K562 (cell line): ENCODE measurements around the gene SLC18A3. TPM values are rescaled to one million over a fixed set of nuclear protein-coding genes. Genes with fewer than 3 reads are reported as not detected.

Experiments
- ATAC-seq: fragments of 200-7000 bp; cut with Tn5 transposase; 3 replicates; pipeline ENCODE4 v1.9.1; 2020; ENCODE audit warnings: moderate library complexity
- BruUV-seq: library from RNA; stranded (reverse); fragments of 400-500 nt; replicated peaks from 2 replicates; lab custom pipeline; 2021; lab: Mats Ljungman, UMichigan
- CTCF ChIA-PET: fragments of 300-600 bp; formaldehyde crosslinking; extraction: SDS; loops from one replicate; lab custom pipeline; 2021; ENCODE audit warnings: low intra/inter-chr PET ratio; lab: Yijun Ruan, JAX
- POLR2A ChIA-PET: fragments of 300-600, 350-650 bp; sonication (Branson Sonifier 250); formaldehyde crosslinking; extraction: SDS; loops from one replicate; lab custom pipeline; 2021; ENCODE audit warnings: antibody characterized with exemption, inconsistent platforms; lab: Yijun Ruan, JAX
- DNase-seq, 4 experiments: peaks; one replicate each; pipeline versions ENCODE4 v3.0.0 to v3.0.0-alpha.2; 2011 to 2018; ENCODE audit warnings: low spot score in 3 of 4, mixed read lengths in 3 of 4; ENCODE audit errors: extremely low read depth in 1 of 4
- FAIRE-seq: peaks from 2 replicates; lab custom pipeline; 2011; peaks lifted over from hg19 to GRCh38; lab: Jason Lieb, UNC
- H2AFZ ChIP-seq: 2 replicates; pipeline ENCODE4 v1.6.0; 2011; ENCODE audit warnings: low read depth, low read length, control low read depth, inconsistent platforms
- H3K27ac ChIP-seq: fragments of 200-600 bp; 3 replicates; pipeline ENCODE4 v1.8.0; 2011; ENCODE audit warnings: low read depth, mild to moderate bottlenecking, control low read depth, inconsistent platforms, low read length, moderate library complexity, mixed read lengths; ENCODE audit errors: extremely low read depth
- H3K27me3 ChIP-seq, 2 experiments: fragments of 300-600 bp in 1 of 2; 2 replicates in 1 of 2; 3 replicates in 1 of 2; pipeline versions ENCODE4 v1.6.0 to v1.8.0; 2011; ENCODE audit warnings: inconsistent platforms in 2 of 2, low read length in 2 of 2, mild to moderate bottlenecking in 1 of 2, mixed read lengths in 1 of 2, moderate library complexity in 1 of 2; ENCODE audit not compliant: control insufficient read depth in 2 of 2, insufficient read depth in 2 of 2
- H3K36me3 ChIP-seq: fragments of 300-600 bp; 3 replicates; pipeline ENCODE4 v1.8.0; 2011; ENCODE audit warnings: mild to moderate bottlenecking, low read length, inconsistent platforms; ENCODE audit not compliant: control insufficient read depth, insufficient read depth
- H3K4me1 ChIP-seq, 2 experiments: fragments of 200-600 bp in 1 of 2; replicated peaks in 1 of 2; 2 replicates in 1 of 2; 3 replicates in 1 of 2; pipeline versions ENCODE4 v1.5.1 to v1.8.0; 2011; ENCODE audit warnings: inconsistent platforms in 2 of 2, low read length in 2 of 2, mild to moderate bottlenecking in 1 of 2, mixed read lengths in 1 of 2, moderate library complexity in 1 of 2; ENCODE audit not compliant: control insufficient read depth in 2 of 2, insufficient read depth in 2 of 2
- H3K4me2 ChIP-seq: 2 replicates; pipeline ENCODE4 v1.6.1; 2011; ENCODE audit warnings: low read length, control low read depth, inconsistent platforms, mixed read lengths; ENCODE audit not compliant: insufficient read depth
- H3K4me3 ChIP-seq: fragments of 200-600 bp; sonication (generic), shearing (Covaris generic); 2 replicates; pipeline ENCODE4 v1.5.1; 2016; ENCODE audit warnings: control low read depth, inconsistent platforms
- H3K79me2 ChIP-seq: fragments of 200-600 bp; 3 replicates; pipeline ENCODE4 v1.8.0; 2011; ENCODE audit warnings: low read length, inconsistent platforms; ENCODE audit not compliant: control insufficient read depth, insufficient read depth
- H3K9ac ChIP-seq, 2 experiments: 2 replicates each; pipeline versions ENCODE4 v1.6.0 to v1.6.1; 2011; ENCODE audit warnings: low read depth in 2 of 2, low read length in 2 of 2, control low read depth in 1 of 2, inconsistent platforms in 1 of 2, mild to moderate bottlenecking in 1 of 2, mixed read lengths in 1 of 2; ENCODE audit not compliant: insufficient read depth in 1 of 2
- H3K9me1 ChIP-seq: one replicate; pipeline ENCODE4 v1.6.0; 2011; ENCODE audit warnings: inconsistent platforms, mild to moderate bottlenecking, low read length, moderate library complexity; ENCODE audit not compliant: control insufficient read depth, insufficient read depth
- H3K9me3 ChIP-seq: replicated peaks from 2 replicates; pipeline ENCODE4 v1.5.1; 2011; ENCODE audit warnings: low read depth, low read length, inconsistent platforms; ENCODE audit not compliant: control insufficient read depth, insufficient read depth
- H4K20me1 ChIP-seq: replicated peaks from 2 replicates; pipeline ENCODE4 v1.6.1; 2011; ENCODE audit warnings: low read length, inconsistent platforms, mixed read lengths; ENCODE audit not compliant: control insufficient read depth, insufficient read depth
- ATF4 ChIP-seq: fragments of 450-650 bp; formaldehyde crosslinking; IDR thresholded peaks from 2 replicates; pipeline ENCODE4 v1.4.0; 2022; ENCODE audit warnings: mild to moderate bottlenecking, moderate library complexity
- HMGXB4 ChIP-seq: sonication (generic); formaldehyde crosslinking; IDR thresholded peaks from 2 replicates; pipeline ENCODE4 v1.8.1; 2023; ENCODE audit warnings: mild to moderate bottlenecking, missing genetic modification reagents
- PHTF2 ChIP-seq: fragments of 250-450 bp; sonication (Bioruptor Pico); IDR thresholded peaks from 2 replicates; pipeline ENCODE4 v1.5.0; 2021; ENCODE audit warnings: mild to moderate bottlenecking
- POLR2G ChIP-seq: fragments of 200-400 bp; formaldehyde crosslinking; IDR thresholded peaks from 2 replicates; pipeline ENCODE4 v1.6.1; 2017; ENCODE audit warnings: low read depth, mild to moderate bottlenecking, antibody characterized with exemption, low read length, moderate library complexity
- ZFPM2 ChIP-seq: fragments of 250-450 bp; sonication (Bioruptor Pico); IDR thresholded peaks from 2 replicates; pipeline ENCODE4 v1.5.1; 2022; ENCODE audit warnings: mild to moderate bottlenecking
- ZNF23 ChIP-seq: fragments of 250-450 bp; sonication (Bioruptor Pico); IDR thresholded peaks from 2 replicates; pipeline ENCODE4 v1.4.0; 2020; ENCODE audit warnings: mild to moderate bottlenecking
- ZNF766 ChIP-seq: fragments of 200-800 bp; sonication (Bioruptor generic); conservative IDR thresholded peaks from 2 replicates; pipeline ENCODE4 v1.6.1; 2016; ENCODE audit warnings: missing genetic modification characterization, missing compliant biosample characterization
- WGBS: fragments of 100-300 bp; shearing (Covaris generic); methylation state at CpG from one replicate; pipeline ENCODE4 v1.1.6; 2016; ENCODE audit warnings: low coverage, mixed read lengths; ENCODE audit not compliant: insufficient coverage; ENCODE audit errors: missing lambda C conversion rate; 5-methylcytosine and 5-hydroxymethylcytosine counted together
- in situ Hi-C: fragments of 300-500 bp; cut with MboI; formaldehyde crosslinking; loops from 4 replicates; pipeline ENCODE4 v1.15.0; 2018; ENCODE audit warnings: inconsistent platforms, mixed read lengths
- intact Hi-C: fragments of 100-400 bp; cut with micrococcal nuclease; formaldehyde crosslinking; loops from 2 replicates; pipeline ENCODE4 v1.14.2; 2022
- polyA plus RNA-seq, 8 experiments: library from polyadenylated mRNA; depleted of rRNA in 4 of 8; stranded (reverse) in 5 of 8; unstranded in 3 of 8; fragments of >200 nt; fragmentation: Nextera tagmentation in 2 of 8; fragmentation: Illumina TruSeq in 1 of 8; extraction: Ambion mirVana in 2 of 8; extraction: Trizol in 1 of 8; gene quantifications; 2 replicates each; pipeline versions ENCODE4 v1.2.1 to v1.2.3, GENCODE V29; 2011 to 2014; ENCODE audit warnings: inconsistent platforms in 1 of 8, missing spikeins in 1 of 8
- total RNA-seq, 7 experiments: library from RNA; depleted of rRNA in 6 of 7; stranded (reverse); fragments of >200 nt in 6 of 7; fragmentation: Illumina TruSeq in 2 of 7; extraction: Trizol in 2 of 7; gene quantifications; 2 replicates each; pipeline versions ENCODE4 v1.2.1 to v1.2.3, GENCODE V29; 2011 to 2021; ENCODE audit warnings: low replicate concordance in 1 of 7
- TF ChIP-seq, protein P1 (sequence below), 3 experiments: IDR thresholded peaks in 2 of 3; conservative IDR thresholded peaks in 1 of 3; 2 replicates each; pipeline ENCODE4 v1.5.1; 2011 to 2012; ENCODE audit warnings: low read length in 3 of 3, mild to moderate bottlenecking in 3 of 3, control low read depth in 2 of 3, improper control_type of control experiment in 1 of 3, inconsistent platforms in 1 of 3, low read depth in 1 of 3, mixed read lengths in 1 of 3, moderate library complexity in 1 of 3; ENCODE audit not compliant: insufficient read depth in 2 of 3

Gene SLC18A3
- total and polyA plus RNA-seq, 9 of the 15 experiments (the other 6 are each of a cell fraction or from before 2014, with no cell fraction given), result not detected

GRCh38 chr10:49618821-49619220 is 8.7 kb downstream of the SLC18A3 start:
- FAIRE-seq (no peak), DNase-seq (no peak), ATAC-seq (no peak)
- Histone ChIP-seq H3K9me3 (no peaks in the 10 kb centered on the region), H3K79me2 (no peaks in the 10 kb centered on the region), H3K27me3 (peaks cover 18 to 49% of the 10 kb centered on the region in 2 experiments), H4K20me1 (peaks cover 6% of the 10 kb centered on the region; the same call in 1 of the 2 replicates), H3K4me3 (no peak overlapping the region), H3K4me2 (no peak overlapping the region), H3K9ac (no peak overlapping the region), H3K36me3 (no peaks in the 10 kb centered on the region), H3K27ac (no peak overlapping the region), H3K4me1 (peaks cover 0 to 7% of the 10 kb centered on the region in 2 experiments; a peak in 1 of 5 replicates), H3K9me1 (no peaks in the 10 kb centered on the region), H2AFZ (no peak overlapping the region)
- no peak for TF ChIP-seq PHTF2 (CRISPR knock-in tag)
- TF ChIP-seq, protein P1, sequence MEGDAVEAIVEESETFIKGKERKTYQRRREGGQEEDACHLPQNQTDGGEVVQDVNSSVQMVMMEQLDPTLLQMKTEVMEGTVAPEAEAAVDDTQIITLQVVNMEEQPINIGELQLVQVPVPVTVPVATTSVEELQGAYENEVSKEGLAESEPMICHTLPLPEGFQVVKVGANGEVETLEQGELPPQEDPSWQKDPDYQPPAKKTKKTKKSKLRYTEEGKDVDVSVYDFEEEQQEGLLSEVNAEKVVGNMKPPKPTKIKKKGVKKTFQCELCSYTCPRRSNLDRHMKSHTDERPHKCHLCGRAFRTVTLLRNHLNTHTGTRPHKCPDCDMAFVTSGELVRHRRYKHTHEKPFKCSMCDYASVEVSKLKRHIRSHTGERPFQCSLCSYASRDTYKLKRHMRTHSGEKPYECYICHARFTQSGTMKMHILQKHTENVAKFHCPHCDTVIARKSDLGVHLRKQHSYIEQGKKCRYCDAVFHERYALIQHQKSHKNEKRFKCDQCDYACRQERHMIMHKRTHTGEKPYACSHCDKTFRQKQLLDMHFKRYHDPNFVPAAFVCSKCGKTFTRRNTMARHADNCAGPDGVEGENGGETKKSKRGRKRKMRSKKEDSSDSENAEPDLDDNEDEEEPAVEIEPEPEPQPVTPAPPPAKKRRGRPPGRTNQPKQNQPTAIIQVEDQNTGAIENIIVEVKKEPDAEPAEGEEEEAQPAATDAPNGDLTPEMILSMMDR (IDR thresholded peaks at IDR 0.05 in 2 of 3, conservative IDR thresholded peaks at IDR 0.05 in 1 of 3; ENCODE audit: insufficient read depth in 2 of 3, low read depth in 1 of 3, low read length in 3 of 3), result peak in 1 of 3 experiments; percentile 5; a peak in 1 of 6 replicates
- no peak for TF ChIP-seq ZNF766 (CRISPR knock-in tag)
- no peak for TF ChIP-seq POLR2G
- no peak for TF ChIP-seq ATF4 (CRISPR knock-in tag)
- no peak for TF ChIP-seq ZNF23 (CRISPR knock-in tag)
- no peak for TF ChIP-seq ZFPM2 (CRISPR knock-in tag)
- TF ChIP-seq HMGXB4 (CRISPR knock-in tag), result no peak
- in situ Hi-C loops (no loop called here), intact Hi-C loops (no loop called here)
- CTCF ChIA-PET, result no interaction called here
- 0% methylated on average over 2 of the region's 2 CpGs for WGBS
- no TSS peak for BruUV-seq
- POLR2A ChIA-PET, result interaction anchor here (0.9 kb wide), 1 partner anchor 24 kb away, joined by 3 read pairs; no protein-coding TSS in a partner anchor
